Ovary (tissue), 3 donors: ENCODE measurements around the gene MPV17L2.

Source experiments
- CTCF ChIP-seq, 3 donors: fragments of 450-650 bp in 2 of 3; fragments of 200-600 bp in 1 of 3; IDR thresholded peaks; one replicate each; pipeline versions ENCODE4 v1.5.1 to v1.8.0; 2016 to 2022; ENCODE audit warnings: antibody characterized with exemption in 3 of 3, mild to moderate bottlenecking in 1 of 3
- POLR2A ChIP-seq: fragments of 450-650 bp; IDR thresholded peaks from one replicate; pipeline ENCODE4 v1.6.1; 2017; ENCODE audit warnings: antibody characterized with exemption, mild to moderate bottlenecking, moderate library complexity
- donor health status: DM: no; HTN: no; CAD: no.

DNA sequence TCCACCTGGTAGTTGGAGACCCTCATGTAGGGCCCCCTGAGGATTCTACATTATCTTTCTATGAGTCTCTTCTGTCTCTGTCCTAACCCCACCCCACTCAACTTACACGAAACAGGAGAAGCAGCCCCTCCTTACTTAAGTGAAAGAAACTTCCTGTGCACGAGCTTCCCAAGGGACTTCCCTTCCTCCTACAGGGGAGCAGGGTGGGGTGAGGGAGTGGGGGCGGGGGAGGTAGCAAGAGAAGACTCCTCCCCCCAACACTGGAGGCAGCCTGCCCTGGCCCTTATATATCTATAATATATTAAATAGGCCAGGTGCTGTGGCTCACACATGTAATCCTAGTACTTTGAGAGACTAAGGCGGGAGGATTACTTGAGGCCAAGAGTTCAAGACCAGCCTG lies 38.8 kb downstream of the MPV17L2 start:
- TF ChIP-seq CTCF (IDR thresholded peaks at IDR 0.05), result no peak
- no peak for TF ChIP-seq POLR2A
